Esophagus muscularis mucosa (tissue), 4 donors: ENCODE data around the gene MRPL33. TPM values are rescaled to one million over a fixed set of nuclear protein-coding genes. Genes with fewer than 3 reads are reported as not detected.

Experiments used
- DNase-seq: peaks from one replicate; pipeline ENCODE4 v3.0.0-alpha.2; 2017; ENCODE audit errors: extremely low spot score
- H3K27ac ChIP-seq, 4 donors: fragments of 200-600 bp; sonication (generic); replicated peaks in 1 of 4; 1 replicate in 3 of 4; 2 replicates in 1 of 4; pipeline ENCODE4 v1.5.1; 2016 to 2019; ENCODE audit warnings: mild to moderate bottlenecking in 1 of 4
- H3K27me3 ChIP-seq, 4 donors: fragments of 200-600 bp; sonication (generic); one replicate each; pipeline versions ENCODE4 v1.5.1 to v1.6.0; 2016 to 2019
- H3K36me3 ChIP-seq, 4 donors: fragments of 200-600 bp; sonication (generic); one replicate each; pipeline ENCODE4 v1.5.1; 2016 to 2019
- H3K4me1 ChIP-seq, 4 donors: fragments of 200-600 bp; sonication (generic); one replicate each; pipeline ENCODE4 v1.5.1; 2016 to 2019
- H3K4me3 ChIP-seq, 4 donors: fragments of 200-600 bp; sonication (generic); 1 replicate in 2 of 4; 2 replicates in 2 of 4; pipeline ENCODE4 v1.5.1; 2016 to 2019; ENCODE audit warnings: mild to moderate bottlenecking in 4 of 4, moderate library complexity in 1 of 4
- H3K9me3 ChIP-seq, 4 donors: fragments of 200-600 bp; sonication (generic); 1 replicate in 3 of 4; 2 replicates in 1 of 4; pipeline ENCODE4 v1.5.1; 2016 to 2019
- CTCF ChIP-seq, 3 experiments: fragments of 200-600 bp in 2 of 3; fragments of 450-650 bp in 1 of 3; sonication (generic) in 2 of 3; IDR thresholded peaks; one replicate each; pipeline ENCODE4 v1.5.1; 2017 to 2019; ENCODE audit warnings: antibody characterized with exemption in 3 of 3, mild to moderate bottlenecking in 2 of 3, moderate library complexity in 1 of 3
- EP300 ChIP-seq: sonication (generic); formaldehyde crosslinking; IDR thresholded peaks from one replicate; pipeline ENCODE4 v1.6.1; 2017; ENCODE audit warnings: antibody characterized with exemption
- POLR2A ChIP-seq: fragments of 450-650 bp; IDR thresholded peaks from one replicate; pipeline ENCODE4 v1.6.1; 2017; ENCODE audit warnings: antibody characterized with exemption, moderate library complexity, mild to moderate bottlenecking, low read depth
- POLR2AphosphoS5 ChIP-seq, 2 donors: sonication (generic); formaldehyde crosslinking; IDR thresholded peaks; one replicate each; pipeline ENCODE4 v1.6.1; 2017; ENCODE audit warnings: antibody characterized with exemption in 2 of 2
- WGBS: methylation state at CpG from one replicate; pipeline ENCODE4 v1.1.5; 2018; 5-methylcytosine and 5-hydroxymethylcytosine counted together
- intact Hi-C: fragments of 100-400 bp; cut with DNase I; formaldehyde crosslinking; loops from one replicate; pipeline ENCODE4 v1.15.1; 2023
- total RNA-seq, 4 donors: library from RNA; depleted of rRNA; stranded (reverse); fragments of >200 nt; gene quantifications; one replicate each; pipeline versions ENCODE4 v1.1.0 to v1.2.1, GENCODE V29; 2016

Gene MRPL33
- total RNA-seq, 4 donors from 2014 or later = 283 to 500 (median 345) TPM

GRCh38 chr2:27823135-27823534, 51.6 kb downstream of the MRPL33 start:
- TF ChIP-seq CTCF (IDR thresholded peaks at IDR 0.05) = no peak
- no peak for TF ChIP-seq EP300
- peak; percentile 9 to 25 for TF ChIP-seq POLR2AphosphoS5 (IDR thresholded peaks at IDR 0.05)
- Histone ChIP-seq H3K4me3 (peak overlapping the region; percentile 35 to 43 (median 41)), H3K4me1 (peaks cover 9 to 20% (median 15%) of the 10 kb centered on the region in 4 donors), H3K9me3 (no peaks in the 10 kb centered on the region), H3K36me3 (no peaks in the 10 kb centered on the region), H3K27ac (peak overlapping the region; percentile 74 to 85 (median 82)), H3K27me3 (no peaks in the 10 kb centered on the region)
- intact Hi-C loops = loop anchor here (10.0 kb wide), 1 partner anchor 118 kb away; no protein-coding TSS in a partner anchor
- 36% methylated on average over 5 of the region's 5 CpGs for WGBS
- DNase-seq = no peak

GRCh38 chr2:27823569-27823968, 52.0 kb downstream of the MRPL33 start:
- intact Hi-C loops = loop anchor here (10.0 kb wide), 1 partner anchor 119 kb away; no protein-coding TSS in a partner anchor
- Histone ChIP-seq H3K4me1 (peaks cover 9 to 20% (median 15%) of the 10 kb centered on the region in 4 donors), H3K36me3 (no peaks in the 10 kb centered on the region), H3K27ac (peak overlapping the region; percentile 74 to 85 (median 82)), H3K27me3 (no peaks in the 10 kb centered on the region), H3K4me3 (peak overlapping the region; percentile 35 to 43 (median 41)), H3K9me3 (no peaks in the 10 kb centered on the region)
- DNase-seq = no peak
- WGBS = 50% methylated on average over 5 of the region's 5 CpGs
- TF ChIP-seq EP300 (no peak), POLR2A (no peak), POLR2AphosphoS5 (IDR thresholded peaks at IDR 0.05) (peak; percentile 31 to 50), CTCF (IDR thresholded peaks at IDR 0.05) (peak; percentile 56 to 74 (median 68))

GRCh38 chr2:27824401-27824800, 52.9 kb downstream of the MRPL33 start:
- no peaks in the 10 kb centered on the region for H3K36me3 ChIP-seq
- whole genome bisulfite sequencing = 92% methylated on average over 1 of the region's 1 CpG
- H3K27me3 ChIP-seq = no peaks in the 10 kb centered on the region
- H3K4me3 ChIP-seq = no peak overlapping the region
- no peaks in the 10 kb centered on the region for H3K9me3 ChIP-seq
- DNase-seq = no peak
- intact Hi-C loops = loop anchor here (10.0 kb wide), 1 partner anchor 120 kb away; no protein-coding TSS in a partner anchor
- TF ChIP-seq EP300 (no peak), CTCF (IDR thresholded peaks at IDR 0.05) (no peak), POLR2A (no peak), POLR2AphosphoS5 (IDR thresholded peaks at IDR 0.05) (no peak)
- H3K27ac ChIP-seq = no peak overlapping the region
- peaks cover 9 to 20% (median 15%) of the 10 kb centered on the region in 4 donors for H3K4me1 ChIP-seq

GRCh38 chr2:27828305-27828704, 56.8 kb downstream of the MRPL33 start:
- intact Hi-C loops = loop anchor here (10.0 kb wide), 1 partner anchor 124 kb away; no protein-coding TSS in a partner anchor

More at GRCh38 chr2:27828305-27828704, 56.8 kb downstream of the MRPL33 start:
- Histone ChIP-seq H3K36me3 (no peaks in the 10 kb centered on the region), H3K4me1 (peaks cover 0 to 5% (median 3%) of the 10 kb centered on the region in 4 donors), H3K9me3 (no peaks in the 10 kb centered on the region), H3K4me3 (no peak overlapping the region), H3K27me3 (no peaks in the 10 kb centered on the region), H3K27ac (no peak overlapping the region)
- no peak for TF ChIP-seq POLR2A
- no peak for TF ChIP-seq EP300
- TF ChIP-seq POLR2AphosphoS5 (IDR thresholded peaks at IDR 0.05) = no peak
- no peak for TF ChIP-seq CTCF (IDR thresholded peaks at IDR 0.05)
- no peak for DNase-seq
- 95% methylated on average over 1 of the region's 1 CpG for WGBS

Other genes with a start within 250 kb of the MRPL33 start
- gene ZNF512, start 188.7 kb upstream of the MRPL33 start, total RNA-seq = 10 to 100 TPM; 29.5 to 39.3 (median 33.7) TPM
- gene CCDC121, start 142.7 kb upstream of the MRPL33 start, total RNA-seq = 1 to 10 TPM; 2.7 to 6.2 (median 5.2) TPM
- 10 to 100 TPM; 18.8 to 28.1 (median 22.7) TPM for gene GPN1, start 142.7 kb upstream of the MRPL33 start, total RNA-seq
- gene SUPT7L, start 108.1 kb upstream of the MRPL33 start, total RNA-seq = 10 to 100 TPM; 18.5 to 23.1 (median 20.7) TPM
- gene SLC4A1AP, start 107.8 kb upstream of the MRPL33 start, total RNA-seq = 10 to 100 TPM; 16.7 to 22.8 (median 20.1) TPM
- 1 to 10 TPM in 3 of 4 donors, under 1 TPM in 1; 0.63 to 5.8 (median 2.5) TPM for gene RBKS, start 118.7 kb downstream of the MRPL33 start, total RNA-seq
- 10 to 100 TPM; 35.5 to 44.9 (median 39.9) TPM for gene BABAM2, start 119.0 kb downstream of the MRPL33 start, total RNA-seq